Neuronal stem cell (in vitro differentiated cells): ENCODE results near the gene ADGRF4.

Experiments
- DNase-seq: peaks from one replicate; pipeline ENCODE4 v3.0.0-alpha.2; 2013; ENCODE audit warnings: low spot score
- H2AFZ ChIP-seq: one replicate; pipeline ENCODE4 v1.6.1; 2013; ENCODE audit warnings: mild to moderate bottlenecking, low read length, inconsistent platforms
- H2AK5ac ChIP-seq: 2 replicates; pipeline ENCODE4 v1.6.1; 2013; ENCODE audit warnings: low read depth, mild to moderate bottlenecking, inconsistent platforms, low read length, moderate library complexity, mixed read lengths
- H2BK120ac ChIP-seq: 2 replicates; pipeline ENCODE4 v1.6.1; 2013; ENCODE audit warnings: low read depth, mild to moderate bottlenecking, inconsistent platforms, low read length, moderate library complexity, mixed read lengths
- H2BK12ac ChIP-seq: one replicate; pipeline ENCODE4 v1.6.1; 2013; ENCODE audit warnings: low read length, inconsistent platforms
- H2BK15ac ChIP-seq: 2 replicates; pipeline ENCODE4 v1.6.1; 2013; ENCODE audit warnings: mild to moderate bottlenecking, low read length, inconsistent platforms, mixed read lengths
- H2BK5ac ChIP-seq: one replicate; pipeline ENCODE4 v1.6.1; 2013; ENCODE audit warnings: inconsistent platforms, mild to moderate bottlenecking, low read length, moderate library complexity
- H3K14ac ChIP-seq: one replicate; pipeline ENCODE4 v1.6.1; 2013; ENCODE audit warnings: low read length, inconsistent platforms
- H3K18ac ChIP-seq: 2 replicates; pipeline ENCODE4 v1.6.1; 2013; ENCODE audit warnings: low read length, inconsistent platforms
- H3K23ac ChIP-seq: 2 replicates; pipeline ENCODE4 v1.6.1; 2013; ENCODE audit warnings: low read depth, mild to moderate bottlenecking, mixed read lengths, low read length, inconsistent platforms; ENCODE audit not compliant: poor library complexity
- H3K27ac ChIP-seq: replicated peaks from 3 replicates; pipeline ENCODE4 v1.5.1; 2013; ENCODE audit warnings: low read length, inconsistent platforms
- H3K27me3 ChIP-seq, 3 experiments: 2 replicates each; pipeline ENCODE4 v1.6.1; 2013; ENCODE audit warnings: low read length in 3 of 3, mild to moderate bottlenecking in 2 of 3, inconsistent platforms in 1 of 3, low read depth in 1 of 3, mixed read lengths in 1 of 3, moderate library complexity in 1 of 3; ENCODE audit not compliant: control insufficient read depth in 3 of 3, insufficient read depth in 3 of 3
- H3K36me3 ChIP-seq, 2 donors: replicated peaks in 1 of 2; 2 replicates each; pipeline ENCODE4 v1.6.1; 2013; ENCODE audit warnings: low read length in 2 of 2; ENCODE audit not compliant: control insufficient read depth in 2 of 2, insufficient read depth in 2 of 2
- H3K4ac ChIP-seq: 2 replicates; pipeline ENCODE4 v1.6.1; 2013; ENCODE audit warnings: inconsistent platforms, mild to moderate bottlenecking, low read length, moderate library complexity
- H3K4me1 ChIP-seq, 2 donors: 1 replicate in 1 of 2; 2 replicates in 1 of 2; pipeline ENCODE4 v1.6.1; 2013; ENCODE audit warnings: low read length in 2 of 2, low read depth in 1 of 2; ENCODE audit not compliant: control insufficient read depth in 2 of 2, insufficient read depth in 1 of 2
- H3K4me2 ChIP-seq: one replicate; pipeline ENCODE4 v1.6.1; 2013; ENCODE audit warnings: mild to moderate bottlenecking, low read length, inconsistent platforms; ENCODE audit not compliant: insufficient read depth, poor library complexity, severe bottlenecking
- H3K4me3 ChIP-seq, 2 donors: 2 replicates each; pipeline ENCODE4 v1.5.1; 2013; ENCODE audit warnings: low read length in 2 of 2, mild to moderate bottlenecking in 2 of 2, inconsistent platforms in 1 of 2, moderate library complexity in 1 of 2
- H3K79me1 ChIP-seq: one replicate; pipeline ENCODE4 v1.6.1; 2013; ENCODE audit warnings: low read depth, mild to moderate bottlenecking, inconsistent platforms, low read length, moderate library complexity
- H3K9ac ChIP-seq: one replicate; pipeline ENCODE4 v1.6.1; 2013; ENCODE audit warnings: mild to moderate bottlenecking, low read depth, low read length, inconsistent platforms; ENCODE audit not compliant: poor library complexity
- H3K9me3 ChIP-seq, 2 donors: replicated peaks in 1 of 2; 2 replicates each; pipeline versions ENCODE3 to v1.6.1; 2013; ENCODE audit warnings: low read length in 2 of 2, mild to moderate bottlenecking in 2 of 2, inconsistent platforms in 1 of 2, low read depth in 1 of 2, mixed read lengths in 1 of 2, moderate library complexity in 1 of 2; ENCODE audit not compliant: control insufficient read depth in 2 of 2, insufficient read depth in 1 of 2
- H4K8ac ChIP-seq: one replicate; pipeline ENCODE4 v1.6.1; 2013; ENCODE audit warnings: low read depth, mild to moderate bottlenecking, inconsistent platforms, low read length, moderate library complexity
- H4K91ac ChIP-seq: one replicate; pipeline ENCODE4 v1.6.1; 2013; ENCODE audit warnings: low read length, low read depth, mild to moderate bottlenecking, inconsistent platforms; ENCODE audit not compliant: poor library complexity
- WGBS, 2 donors: extraction: QIAGEN DNeasy Blood & Tissue Kit; methylation state at CpG; one replicate each; pipeline ENCODE4 v1.1.7; 2013; ENCODE audit warnings: missing lambda C conversion rate in 2 of 2, mixed read lengths in 1 of 2; ENCODE audit not compliant: insufficient read length in 2 of 2, insufficient replicate concordance in 1 of 2; ENCODE audit errors: extremely low coverage in 2 of 2; 5-methylcytosine and 5-hydroxymethylcytosine counted together

The ADGRF4 gene

GRCh38 chr6:47762502-47762901 lies 64.1 kb downstream of the ADGRF4 start:
- H3K4me2 ChIP-seq, result no peak overlapping the region
- H3K27ac ChIP-seq, result no peak overlapping the region
- H3K79me1 ChIP-seq, result no peaks in the 10 kb centered on the region
- no peak overlapping the region for H3K14ac ChIP-seq
- H3K4ac ChIP-seq, result no peak overlapping the region
- no peak overlapping the region for H3K4me3 ChIP-seq
- H3K9ac ChIP-seq, result no peak overlapping the region
- no peak overlapping the region for H4K91ac ChIP-seq
- H3K23ac ChIP-seq, result no peak overlapping the region
- no peak overlapping the region for H3K18ac ChIP-seq
- no peak overlapping the region for H4K8ac ChIP-seq
- H2BK120ac ChIP-seq, result no peak overlapping the region
- H2AFZ ChIP-seq, result no peak overlapping the region
- no peak overlapping the region for H2AK5ac ChIP-seq
- H2BK15ac ChIP-seq, result no peak overlapping the region
- no peaks in the 10 kb centered on the region for H3K36me3 ChIP-seq
- no peaks in the 10 kb centered on the region for H3K4me1 ChIP-seq
- H2BK5ac ChIP-seq, result no peak overlapping the region
- no peak overlapping the region for H2BK12ac ChIP-seq
- H3K9me3 ChIP-seq, result no peaks in the 10 kb centered on the region
- WGBS, 2 donors, result no CpG with 5 or more reads among the region's 3 CpGs
- no peak for DNase-seq
- H3K27me3 ChIP-seq, result no peaks in the 10 kb centered on the region

DNA sequence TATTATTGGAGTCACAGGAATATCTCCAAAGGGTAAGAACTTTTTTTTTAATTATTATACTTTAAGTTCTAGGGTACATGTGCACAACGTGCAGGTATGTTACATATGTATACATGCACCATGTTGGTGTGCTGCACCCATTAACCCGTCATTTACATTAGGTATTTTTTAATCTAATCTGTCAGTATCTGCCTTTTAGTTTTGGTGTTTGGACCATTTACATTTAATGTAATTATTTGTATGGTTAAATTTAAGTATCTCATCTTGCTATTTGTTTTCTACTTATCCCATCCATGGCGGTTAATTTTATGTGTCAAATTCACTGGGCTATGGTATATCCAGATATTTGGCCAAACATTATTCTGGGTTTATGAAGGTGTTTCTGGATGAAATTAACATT lies 68.1 kb downstream of the ADGRF4 start:
- H3K14ac ChIP-seq, result no peak overlapping the region
- WGBS, 2 donors, result no CpG with 5 or more reads among the region's 3 CpGs

DNA sequence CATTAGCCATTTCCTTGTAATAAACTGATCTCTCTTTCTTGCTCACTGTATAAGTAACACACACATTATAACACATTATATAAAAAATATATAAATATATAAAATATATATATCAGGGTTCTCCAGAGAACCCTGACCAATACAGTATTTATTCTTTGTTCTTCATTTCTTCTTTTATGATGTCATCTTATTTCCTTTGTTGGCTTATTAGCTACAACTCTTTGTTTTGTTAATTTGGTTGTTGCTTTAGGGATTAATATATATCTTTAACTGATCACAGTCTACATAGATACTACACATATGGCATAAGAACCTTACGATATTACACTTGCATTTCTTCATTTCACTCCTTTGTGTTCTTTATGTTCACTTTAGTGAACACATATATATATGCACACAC lies 68.7 kb downstream of the ADGRF4 start:
- Histone ChIP-seq H2BK5ac (no peak overlapping the region), H3K9ac (no peak overlapping the region), H3K14ac (no peak overlapping the region), H3K36me3 (no peaks in the 10 kb centered on the region), H2AK5ac (no peak overlapping the region), H3K23ac (no peak overlapping the region), H3K27me3 (no peaks in the 10 kb centered on the region), H4K91ac (no peak overlapping the region), H2BK120ac (no peak overlapping the region), H3K27ac (no peak overlapping the region), H4K8ac (no peak overlapping the region), H2BK15ac (no peak overlapping the region), H3K4ac (no peak overlapping the region), H3K18ac (no peak overlapping the region), H3K4me3 (no peak overlapping the region), H3K4me2 (no peak overlapping the region), H3K4me1 (no peaks in the 10 kb centered on the region), H3K79me1 (no peaks in the 10 kb centered on the region), H3K9me3 (no peaks in the 10 kb centered on the region), H2AFZ (no peak overlapping the region), H2BK12ac (no peak overlapping the region)
- DNase-seq, result no peak
- WGBS, 2 donors, result no CpG with 5 or more reads among the region's 1 CpG

More for the DNA sequence above, 68.1 kb downstream of the ADGRF4 start:
- H4K8ac ChIP-seq, result no peak overlapping the region
- no peak overlapping the region for H2BK15ac ChIP-seq
- no peak overlapping the region for H3K4me2 ChIP-seq
- H3K23ac ChIP-seq, result no peak overlapping the region
- no peak overlapping the region for H2BK120ac ChIP-seq
- H3K36me3 ChIP-seq, result no peaks in the 10 kb centered on the region
- H2BK5ac ChIP-seq, result no peak overlapping the region
- H3K27ac ChIP-seq, result no peak overlapping the region
- DNase-seq, result no peak
- H3K9ac ChIP-seq, result no peak overlapping the region
- H3K18ac ChIP-seq, result no peak overlapping the region
- no peaks in the 10 kb centered on the region for H3K9me3 ChIP-seq
- H3K79me1 ChIP-seq, result no peaks in the 10 kb centered on the region
- H3K4ac ChIP-seq, result no peak overlapping the region
- no peak overlapping the region for H4K91ac ChIP-seq
- no peaks in the 10 kb centered on the region for H3K27me3 ChIP-seq
- H3K4me3 ChIP-seq, result no peak overlapping the region
- H3K4me1 ChIP-seq, result no peaks in the 10 kb centered on the region
- H2BK12ac ChIP-seq, result no peak overlapping the region
- no peak overlapping the region for H2AK5ac ChIP-seq
- no peak overlapping the region for H2AFZ ChIP-seq

DNA sequence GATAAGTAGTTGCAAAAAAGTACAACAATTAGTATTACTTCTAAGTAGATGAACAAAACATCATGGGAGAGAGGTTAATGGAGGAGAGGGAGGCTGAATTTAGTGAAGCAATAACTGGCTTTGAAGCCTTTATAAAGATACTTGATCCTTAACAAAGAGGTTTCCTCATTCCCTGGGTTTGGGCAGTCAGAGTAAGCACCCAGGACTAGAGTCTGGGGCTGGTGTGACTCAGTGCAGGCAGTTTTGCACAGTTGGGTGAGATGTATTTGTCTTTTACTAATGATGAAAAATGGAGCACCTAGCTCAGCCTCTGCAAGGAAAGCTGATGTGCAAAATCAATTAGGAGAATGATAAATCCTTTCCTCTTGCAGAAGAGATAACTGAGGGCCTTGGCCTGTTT lies 71.6 kb downstream of the ADGRF4 start:
- peaks cover 0 to 3% of the 10 kb centered on the region in 2 donors for H3K4me1 ChIP-seq

More for the DNA sequence above, 71.6 kb downstream of the ADGRF4 start:
- H4K8ac ChIP-seq, result no peak overlapping the region
- no peak overlapping the region for H2BK15ac ChIP-seq
- no peak overlapping the region for H3K4me3 ChIP-seq
- H3K18ac ChIP-seq, result no peak overlapping the region
- no peak overlapping the region for H3K14ac ChIP-seq
- no peaks in the 10 kb centered on the region for H3K79me1 ChIP-seq
- no peak overlapping the region for H2AFZ ChIP-seq
- H2BK12ac ChIP-seq, result no peak overlapping the region
- no peak overlapping the region for H2AK5ac ChIP-seq
- no peak overlapping the region for H3K4me2 ChIP-seq
- no peaks in the 10 kb centered on the region for H3K27me3 ChIP-seq
- H3K9me3 ChIP-seq, result no peaks in the 10 kb centered on the region
- H2BK120ac ChIP-seq, result no peak overlapping the region
- H4K91ac ChIP-seq, result no peak overlapping the region
- no peaks in the 10 kb centered on the region for H3K36me3 ChIP-seq
- H3K4ac ChIP-seq, result no peak overlapping the region
- H3K23ac ChIP-seq, result no peak overlapping the region
- no peak overlapping the region for H3K27ac ChIP-seq
- no peak for DNase-seq
- no peak overlapping the region for H2BK5ac ChIP-seq
- no peak overlapping the region for H3K9ac ChIP-seq
